ENCODE data around the gene ATG16L1. TPM values are rescaled to one million over a fixed set of nuclear protein-coding genes. Genes with fewer than 3 reads are reported as not detected.

ATG16L1 gene
- total RNA-seq, 1 donor from 2014 or later: 23.5 TPM

DNA sequence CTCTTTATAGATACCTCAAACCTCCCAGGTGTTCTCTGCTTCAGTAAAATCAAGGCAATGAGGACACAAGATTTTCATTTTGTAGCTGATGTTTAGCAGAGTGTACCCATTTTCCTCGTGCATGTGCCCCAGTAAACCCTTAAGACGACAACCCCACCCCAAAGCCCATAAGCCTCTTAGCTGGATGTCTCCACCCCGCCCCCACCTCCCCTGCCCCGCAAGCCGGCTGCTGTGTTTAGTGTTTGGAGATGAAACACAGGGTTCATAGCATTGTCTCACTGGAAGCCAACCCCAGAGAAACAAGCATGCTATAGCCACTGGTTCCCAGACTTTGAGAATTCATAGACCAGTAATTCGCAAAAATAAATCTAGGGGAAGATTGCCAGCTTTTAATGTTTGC lies 50.3 kb downstream of the ATG16L1 start:
- no peak for DNase-seq (ENCODE audit: low spot score in 2 of 2, unreplicated experiment in 2 of 2)
- Mint-ChIP-seq H3K27ac (no peak overlapping the region), H3K4me1 (no peaks in the 10 kb centered on the region), H3K9me3 (no peaks in the 10 kb centered on the region), H3K4me3 (no peak overlapping the region), H3K27me3 (ENCODE audit: low read depth) (no peaks in the 10 kb centered on the region), H3K36me3 (no peaks in the 10 kb centered on the region)
- TF ChIP-seq, protein P1, sequence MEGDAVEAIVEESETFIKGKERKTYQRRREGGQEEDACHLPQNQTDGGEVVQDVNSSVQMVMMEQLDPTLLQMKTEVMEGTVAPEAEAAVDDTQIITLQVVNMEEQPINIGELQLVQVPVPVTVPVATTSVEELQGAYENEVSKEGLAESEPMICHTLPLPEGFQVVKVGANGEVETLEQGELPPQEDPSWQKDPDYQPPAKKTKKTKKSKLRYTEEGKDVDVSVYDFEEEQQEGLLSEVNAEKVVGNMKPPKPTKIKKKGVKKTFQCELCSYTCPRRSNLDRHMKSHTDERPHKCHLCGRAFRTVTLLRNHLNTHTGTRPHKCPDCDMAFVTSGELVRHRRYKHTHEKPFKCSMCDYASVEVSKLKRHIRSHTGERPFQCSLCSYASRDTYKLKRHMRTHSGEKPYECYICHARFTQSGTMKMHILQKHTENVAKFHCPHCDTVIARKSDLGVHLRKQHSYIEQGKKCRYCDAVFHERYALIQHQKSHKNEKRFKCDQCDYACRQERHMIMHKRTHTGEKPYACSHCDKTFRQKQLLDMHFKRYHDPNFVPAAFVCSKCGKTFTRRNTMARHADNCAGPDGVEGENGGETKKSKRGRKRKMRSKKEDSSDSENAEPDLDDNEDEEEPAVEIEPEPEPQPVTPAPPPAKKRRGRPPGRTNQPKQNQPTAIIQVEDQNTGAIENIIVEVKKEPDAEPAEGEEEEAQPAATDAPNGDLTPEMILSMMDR (IDR thresholded peaks at IDR 0.05; ENCODE audit: unreplicated experiment): no peak

DNA sequence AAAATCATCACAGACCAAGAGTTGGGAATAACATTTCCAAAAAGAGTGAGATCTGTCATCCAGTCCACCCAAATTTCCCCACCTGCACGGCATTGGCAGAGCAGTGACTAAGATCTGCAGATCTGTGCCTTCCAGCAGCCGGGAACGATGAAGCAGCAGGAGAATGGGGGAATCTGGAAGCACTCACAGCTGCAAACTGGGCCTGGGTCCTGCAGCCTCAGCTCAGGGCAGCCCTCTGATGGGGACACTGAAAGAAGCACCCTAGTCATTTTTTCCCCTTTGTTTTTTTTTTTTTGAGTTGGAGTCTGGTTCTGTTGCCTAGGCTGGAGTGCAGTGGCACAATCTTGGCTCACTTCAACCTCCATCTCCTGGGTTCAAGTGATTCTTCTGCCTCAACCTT lies 51.8 kb downstream of the ATG16L1 start:
- H3K27me3 Mint-ChIP-seq (ENCODE audit: low read depth): no peaks in the 10 kb centered on the region
- no peak for DNase-seq (ENCODE audit: low spot score in 2 of 2, unreplicated experiment in 2 of 2)
- no peak overlapping the region for H3K27ac Mint-ChIP-seq
- TF ChIP-seq, protein P1 (IDR thresholded peaks at IDR 0.05; ENCODE audit: unreplicated experiment): no peak
- H3K4me3 Mint-ChIP-seq: no peak overlapping the region
- no peaks in the 10 kb centered on the region for H3K36me3 Mint-ChIP-seq
- H3K9me3 Mint-ChIP-seq: no peaks in the 10 kb centered on the region
- H3K4me1 Mint-ChIP-seq: no peaks in the 10 kb centered on the region

DNA sequence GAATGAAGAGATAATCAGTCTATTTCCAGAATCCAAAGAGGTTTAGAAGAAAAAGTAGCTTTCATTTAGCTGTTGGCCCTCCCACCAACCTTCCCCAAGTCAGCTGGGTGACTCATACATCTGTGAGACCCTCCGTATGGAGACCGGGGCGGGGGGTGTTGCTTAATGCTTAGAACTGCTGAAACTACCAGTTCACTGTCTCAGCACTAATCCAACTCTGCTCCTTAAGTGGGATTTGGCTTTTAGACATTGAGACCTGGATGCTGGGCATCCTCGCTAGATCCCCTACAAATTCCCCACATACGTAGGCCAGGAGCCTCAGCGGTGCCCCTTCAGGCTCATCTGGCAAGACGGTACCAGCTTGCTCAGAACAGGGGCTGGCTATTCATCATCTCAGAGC lies 56.1 kb downstream of the ATG16L1 start, which contains the start of gene SAG:
TSS of gene SAG (plus strand) at position 252 of the 400 bp plus-strand sequence. CDS start 1,374 bp downstream, outside the sequence.
- TF ChIP-seq, protein P1 (IDR thresholded peaks at IDR 0.05; ENCODE audit: unreplicated experiment): no peak
- DNase-seq (ENCODE audit: low spot score in 2 of 2, unreplicated experiment in 2 of 2): no peak
- no peaks in the 10 kb centered on the region for H3K4me1 Mint-ChIP-seq
- no peaks in the 10 kb centered on the region for H3K36me3 Mint-ChIP-seq
- no peaks in the 10 kb centered on the region for H3K9me3 Mint-ChIP-seq
- H3K27me3 Mint-ChIP-seq (ENCODE audit: low read depth): no peaks in the 10 kb centered on the region
- H3K4me3 Mint-ChIP-seq: no peak within 1 kb of the TSS
- no peak within 1 kb of the TSS for H3K27ac Mint-ChIP-seq

DNA sequence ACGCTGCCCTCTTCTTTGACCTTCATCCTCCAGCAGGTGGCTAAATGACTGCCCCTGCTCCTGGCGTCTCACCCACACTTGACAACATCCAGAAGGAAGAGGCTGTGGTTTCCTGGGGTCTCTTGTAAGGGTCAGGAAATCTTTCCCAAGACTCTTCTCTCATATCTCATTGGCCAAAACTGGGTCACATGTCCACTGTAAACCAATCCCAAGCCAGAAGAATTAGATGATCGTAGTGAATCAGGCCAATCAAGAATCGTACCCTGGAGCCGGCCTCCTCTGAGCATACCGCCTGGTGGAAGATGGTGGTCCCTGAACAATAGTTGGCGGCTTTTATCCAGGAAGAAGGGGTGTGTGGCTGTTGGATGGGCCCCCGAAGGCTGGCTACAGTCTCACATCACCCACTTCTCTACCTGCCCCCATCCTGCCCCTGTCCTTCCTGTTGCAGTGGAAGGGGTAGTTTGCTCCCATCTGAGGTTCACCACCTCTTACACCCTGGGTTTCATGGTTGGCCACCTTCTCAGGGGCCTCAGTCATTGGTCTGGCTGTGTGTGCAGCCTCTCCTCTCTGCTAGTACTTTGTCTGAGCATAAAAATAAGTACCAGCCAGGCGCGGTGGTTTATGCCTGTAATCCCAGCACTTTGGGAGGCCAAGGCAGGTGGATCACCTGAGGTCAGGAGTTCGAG lies 59.9 kb downstream of the ATG16L1 start:
- TF ChIP-seq, protein P1 (IDR thresholded peaks at IDR 0.05; ENCODE audit: unreplicated experiment): no peak
- Mint-ChIP-seq H3K9me3 (peaks cover under 1% of the 10 kb centered on the region), H3K27ac (no peak overlapping the region), H3K4me3 (no peak overlapping the region), H3K27me3 (ENCODE audit: low read depth) (no peaks in the 10 kb centered on the region), H3K36me3 (no peaks in the 10 kb centered on the region), H3K4me1 (no peaks in the 10 kb centered on the region)
- no peak for DNase-seq (ENCODE audit: low spot score in 2 of 2, unreplicated experiment in 2 of 2)

DNA sequence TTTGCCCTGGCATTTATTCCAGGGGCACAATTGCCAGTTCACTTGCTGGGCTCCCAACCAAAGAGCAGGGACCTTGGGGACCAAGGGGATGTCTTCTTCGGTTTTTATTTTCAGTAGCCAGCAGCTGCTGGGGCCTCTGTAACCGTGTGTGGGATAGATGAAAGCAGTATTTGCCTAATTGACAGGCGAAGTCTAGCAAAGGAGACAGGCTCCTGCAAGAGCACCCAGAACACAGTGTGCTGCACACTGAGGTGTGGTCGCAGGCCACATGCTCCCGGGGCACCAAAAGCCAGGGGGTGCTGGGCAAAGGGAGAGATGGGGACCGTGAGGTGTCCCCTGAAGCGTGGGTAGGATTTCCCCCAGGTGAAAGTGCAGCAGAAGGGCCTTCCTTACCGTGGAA lies 61.4 kb downstream of the ATG16L1 start:
- TF ChIP-seq, protein P1 (IDR thresholded peaks at IDR 0.05; ENCODE audit: unreplicated experiment): no peak
- DNase-seq (ENCODE audit: low spot score in 2 of 2, unreplicated experiment in 2 of 2): no peak
- Mint-ChIP-seq H3K9me3 (peaks cover 11% of the 10 kb centered on the region), H3K27me3 (ENCODE audit: low read depth) (no peaks in the 10 kb centered on the region), H3K4me3 (no peak overlapping the region), H3K4me1 (no peaks in the 10 kb centered on the region), H3K36me3 (no peaks in the 10 kb centered on the region), H3K27ac (no peak overlapping the region)

Measured in mesothelial cell of epicardium (in vitro differentiated cells).